Kidney epithelial cell (primary cell): ENCODE results near the gene FOSL2. TPM values are rescaled to one million over a fixed set of nuclear protein-coding genes. Genes with fewer than 3 reads are reported as not detected.

Source experiments
- DNase-seq: peaks from one replicate; pipeline ENCODE4 v3.0.0-alpha.2; 2010; ENCODE audit warnings: low read depth
- H3K27me3 ChIP-seq: 2 replicates; pipeline ENCODE4 v1.6.0; 2011; ENCODE audit warnings: low read length; ENCODE audit not compliant: control insufficient read depth, insufficient read depth
- H3K36me3 ChIP-seq: 2 replicates; pipeline ENCODE4 v1.5.1; 2011; ENCODE audit warnings: low read length; ENCODE audit not compliant: control insufficient read depth, insufficient read depth
- H3K4me3 ChIP-seq: 2 replicates; pipeline ENCODE4 v1.5.1; 2011; ENCODE audit warnings: low read depth, mild to moderate bottlenecking, control low read depth, low read length
- total RNA-seq: library from RNA; depleted of rRNA; stranded (reverse); fragments of >200 nt; gene quantifications from 2 replicates; pipeline ENCODE4 v1.2.3, GENCODE V29; 2015
- TF ChIP-seq, protein P1 (sequence below): IDR thresholded peaks from 2 replicates; pipeline ENCODE4 v1.5.1; 2011; ENCODE audit warnings: mild to moderate bottlenecking, moderate library complexity, low read length, control low read depth, inconsistent platforms; ENCODE audit not compliant: insufficient read depth, poor library complexity, severe bottlenecking

The FOSL2 gene
- total RNA-seq, 1 donor from 2014 or later = 85.5 TPM

DNA sequence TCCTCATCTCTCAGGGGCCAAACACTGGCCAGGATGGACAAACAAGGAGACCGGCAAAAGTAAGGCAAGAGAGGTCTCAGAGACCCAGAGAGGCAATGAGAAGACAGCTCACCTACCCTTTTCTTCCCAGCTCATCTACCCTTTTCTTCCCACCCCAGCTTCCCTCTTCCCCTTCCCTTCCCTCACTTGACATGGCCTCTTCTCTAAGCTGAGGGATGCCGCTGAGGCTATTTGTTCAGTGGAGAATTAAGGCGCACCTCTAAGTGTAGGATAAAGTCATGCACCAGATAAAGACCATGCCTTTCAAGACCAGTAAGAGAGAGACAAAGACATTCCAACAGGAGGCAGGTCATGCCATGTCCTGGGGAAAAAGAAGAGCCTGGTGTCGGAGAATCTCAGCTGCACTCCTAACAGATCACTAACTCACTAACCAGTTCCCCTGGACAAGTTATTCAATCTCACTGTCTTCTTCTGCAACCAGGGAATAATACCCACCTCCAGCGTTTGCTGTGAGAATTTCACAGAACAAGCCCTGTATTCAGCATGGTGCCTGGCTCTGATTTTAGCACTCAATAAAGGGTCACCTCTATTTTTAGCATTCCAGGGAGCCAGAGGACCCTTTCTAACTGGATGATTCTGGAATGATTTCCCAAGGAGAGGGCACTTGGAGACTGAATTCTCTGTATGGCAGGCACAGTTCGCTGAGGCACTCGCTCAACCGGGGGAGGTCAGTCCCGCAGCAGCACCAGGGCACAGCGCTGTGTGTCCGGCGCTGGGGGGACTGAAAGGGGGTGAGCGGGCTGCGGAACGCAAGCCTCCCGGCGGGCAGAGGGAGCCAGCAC lies 3.0 kb upstream of the FOSL2 start:
- Histone ChIP-seq H3K4me3 (peak overlapping the region; percentile 96), H3K36me3 (no peaks in the 10 kb centered on the region), H3K27me3 (no peaks in the 10 kb centered on the region)
- DNase-seq = no peak
- TF ChIP-seq, protein P1, sequence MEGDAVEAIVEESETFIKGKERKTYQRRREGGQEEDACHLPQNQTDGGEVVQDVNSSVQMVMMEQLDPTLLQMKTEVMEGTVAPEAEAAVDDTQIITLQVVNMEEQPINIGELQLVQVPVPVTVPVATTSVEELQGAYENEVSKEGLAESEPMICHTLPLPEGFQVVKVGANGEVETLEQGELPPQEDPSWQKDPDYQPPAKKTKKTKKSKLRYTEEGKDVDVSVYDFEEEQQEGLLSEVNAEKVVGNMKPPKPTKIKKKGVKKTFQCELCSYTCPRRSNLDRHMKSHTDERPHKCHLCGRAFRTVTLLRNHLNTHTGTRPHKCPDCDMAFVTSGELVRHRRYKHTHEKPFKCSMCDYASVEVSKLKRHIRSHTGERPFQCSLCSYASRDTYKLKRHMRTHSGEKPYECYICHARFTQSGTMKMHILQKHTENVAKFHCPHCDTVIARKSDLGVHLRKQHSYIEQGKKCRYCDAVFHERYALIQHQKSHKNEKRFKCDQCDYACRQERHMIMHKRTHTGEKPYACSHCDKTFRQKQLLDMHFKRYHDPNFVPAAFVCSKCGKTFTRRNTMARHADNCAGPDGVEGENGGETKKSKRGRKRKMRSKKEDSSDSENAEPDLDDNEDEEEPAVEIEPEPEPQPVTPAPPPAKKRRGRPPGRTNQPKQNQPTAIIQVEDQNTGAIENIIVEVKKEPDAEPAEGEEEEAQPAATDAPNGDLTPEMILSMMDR = no peak

DNA sequence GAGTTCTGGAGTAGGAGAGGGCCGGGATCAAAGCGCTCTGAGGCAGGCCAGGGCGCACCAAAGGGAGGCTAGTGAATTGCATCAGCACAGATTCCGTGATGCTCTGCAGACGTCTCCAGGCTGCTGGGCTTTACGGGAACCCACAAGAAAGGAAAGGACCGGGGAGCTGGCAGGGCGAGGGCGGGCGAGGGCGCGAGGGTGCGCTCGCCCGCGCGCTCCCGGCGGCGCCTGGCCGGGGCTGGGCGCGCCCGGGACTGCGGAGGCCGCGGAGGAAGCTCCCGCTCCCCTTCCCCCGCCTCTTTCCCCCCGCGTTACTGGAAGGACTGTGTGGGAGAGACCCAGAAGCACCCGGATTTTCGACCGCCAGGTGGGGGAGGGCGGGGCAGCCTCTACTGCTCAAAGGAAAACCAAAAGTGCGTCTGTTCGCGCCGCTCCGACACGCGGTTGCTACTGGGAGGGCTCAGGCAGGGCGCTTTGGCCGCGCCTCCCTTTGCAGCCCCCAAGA lies 2.4 kb upstream of the FOSL2 start:
- peak overlapping the region; percentile 96 for H3K4me3 ChIP-seq
- TF ChIP-seq, protein P1 = no peak
- peak; percentile 74 for DNase-seq
- no peaks in the 10 kb centered on the region for H3K27me3 ChIP-seq
- no peaks in the 10 kb centered on the region for H3K36me3 ChIP-seq

DNA sequence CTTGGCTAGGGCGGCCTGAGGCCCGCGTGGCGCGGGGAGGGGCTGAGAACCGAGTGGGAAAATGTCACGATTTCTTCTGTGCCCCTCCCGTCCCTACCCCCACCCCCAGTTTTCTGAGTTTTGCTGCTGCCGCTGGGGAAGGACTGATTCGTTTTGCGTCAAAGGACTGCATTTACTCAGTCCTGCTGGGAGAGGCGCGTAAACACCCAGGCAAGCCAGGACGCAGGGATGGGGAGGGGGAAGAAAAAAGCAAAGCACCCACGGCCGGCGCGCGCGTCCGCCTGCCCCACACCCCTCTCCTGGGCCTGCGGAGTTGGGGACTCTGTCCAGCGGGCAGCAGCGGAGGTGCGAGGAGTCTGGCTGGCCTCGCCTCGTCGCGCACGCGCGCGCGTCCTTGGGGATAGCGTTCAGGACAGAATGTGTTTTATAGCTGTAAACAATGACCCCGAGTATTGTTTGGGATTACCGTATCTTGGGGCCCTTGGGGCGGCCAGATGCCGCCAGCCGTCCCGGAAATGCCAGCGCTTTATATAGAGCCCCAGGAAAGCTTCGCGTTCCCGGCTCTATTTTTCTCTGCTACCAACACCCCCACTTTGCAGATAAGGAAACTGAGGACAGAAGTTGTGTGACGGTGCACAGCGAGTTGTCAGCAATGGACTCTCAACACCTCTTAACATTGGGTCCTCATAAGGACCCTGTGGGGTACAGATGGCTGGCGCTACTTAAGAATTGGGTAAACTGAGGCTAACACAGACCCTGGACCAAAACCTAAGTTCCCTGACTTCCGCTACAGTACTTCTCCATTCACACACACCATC lies 1.7 kb upstream of the FOSL2 start:
- no peaks in the 10 kb centered on the region for H3K36me3 ChIP-seq
- H3K4me3 ChIP-seq = peak overlapping the region; percentile 96
- H3K27me3 ChIP-seq = no peaks in the 10 kb centered on the region
- no peak for DNase-seq
- TF ChIP-seq, protein P1 = no peak

DNA sequence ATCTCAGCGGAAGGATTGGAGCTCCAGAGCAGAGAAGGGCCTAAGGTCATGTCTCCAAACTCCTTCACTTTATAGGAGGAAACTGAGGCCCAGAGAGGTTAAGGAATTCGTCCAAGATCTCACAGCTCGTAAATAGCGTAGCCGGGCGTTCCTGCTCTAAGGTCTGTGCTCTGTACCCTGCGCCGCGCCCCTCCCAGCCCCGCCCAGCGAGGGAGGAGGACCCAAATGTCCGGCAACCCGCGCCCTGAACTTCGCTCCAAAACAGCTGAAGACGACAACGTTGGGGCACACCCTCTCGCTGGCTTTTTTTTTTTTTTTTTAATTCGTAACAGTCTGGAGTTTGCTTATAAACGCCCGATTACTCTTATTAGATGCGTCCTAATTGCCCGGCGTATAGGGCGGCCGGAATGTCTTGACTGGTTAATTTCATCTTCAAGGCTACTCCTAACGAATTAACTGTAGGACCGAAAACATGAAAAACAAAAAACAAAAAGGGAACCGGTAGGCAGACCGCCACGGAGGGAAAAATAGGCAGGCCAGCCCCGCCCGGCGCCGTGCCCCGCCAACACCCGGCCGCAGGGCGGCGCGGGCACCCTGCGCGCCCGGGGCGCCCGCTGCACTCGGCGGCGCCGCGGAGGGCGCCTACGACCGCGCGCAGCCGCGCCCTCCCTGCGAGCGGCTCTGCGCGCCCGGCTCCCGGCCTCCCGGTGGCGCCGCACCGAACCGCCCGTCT lies 928 bp upstream of the FOSL2 start:
- H3K36me3 ChIP-seq = no peaks in the 10 kb centered on the region
- H3K4me3 ChIP-seq = peak overlapping the region; percentile 96
- TF ChIP-seq, protein P1 = no peak
- H3K27me3 ChIP-seq = no peaks in the 10 kb centered on the region
- DNase-seq = no peak

DNA sequence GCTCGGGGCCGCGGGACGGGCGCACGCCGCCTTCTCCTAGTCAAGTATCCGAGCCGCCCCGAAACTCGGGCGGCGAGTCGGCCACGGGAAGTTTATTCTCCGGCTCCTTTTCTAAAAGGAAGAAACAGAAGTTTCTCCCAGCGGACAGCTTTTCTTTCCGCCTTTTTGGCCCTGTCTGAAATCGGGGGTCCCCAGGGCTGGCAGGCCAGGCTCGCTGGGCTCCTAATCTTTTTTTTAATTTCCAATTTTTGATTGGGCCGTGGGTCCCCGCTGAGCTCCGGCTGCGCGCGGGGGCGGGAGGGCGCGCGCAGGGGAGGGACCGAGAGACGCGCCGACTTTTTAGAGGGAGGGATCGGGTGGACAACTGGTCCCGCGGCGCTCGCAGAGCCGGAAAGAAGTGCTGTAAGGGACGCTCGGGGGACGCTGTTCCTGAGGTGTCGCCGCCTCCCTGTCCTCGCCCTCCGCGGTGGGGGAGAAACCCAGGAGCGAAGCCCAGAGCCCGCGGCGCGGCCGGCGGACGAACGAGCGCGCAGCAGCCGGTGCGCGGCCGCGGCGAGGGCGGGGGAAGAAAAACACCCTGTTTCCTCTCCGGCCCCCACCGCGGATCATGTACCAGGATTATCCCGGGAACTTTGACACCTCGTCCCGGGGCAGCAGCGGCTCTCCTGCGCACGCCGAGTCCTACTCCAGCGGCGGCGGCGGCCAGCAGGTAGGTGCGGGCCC lies 617 bp downstream of the FOSL2 start:
- TF ChIP-seq, protein P1 = no peak
- Histone ChIP-seq H3K36me3 (no peaks in the 10 kb centered on the region), H3K4me3 (peak overlapping the region; percentile 96), H3K27me3 (no peaks in the 10 kb centered on the region)
- no peak for DNase-seq
